Fibroblast of skin of right biceps (primary cell): ENCODE results near the gene ADCY9.
"Not testable (repeated sequence)": the region's sequence is repeated elsewhere in the genome, so short reads cannot be mapped to it uniquely, and the experiment has no call there.

Experiments
- DNase-seq: peaks from one replicate; pipeline ENCODE4 v3.0.0-alpha.2; 2013

The ADCY9 gene

DNA sequence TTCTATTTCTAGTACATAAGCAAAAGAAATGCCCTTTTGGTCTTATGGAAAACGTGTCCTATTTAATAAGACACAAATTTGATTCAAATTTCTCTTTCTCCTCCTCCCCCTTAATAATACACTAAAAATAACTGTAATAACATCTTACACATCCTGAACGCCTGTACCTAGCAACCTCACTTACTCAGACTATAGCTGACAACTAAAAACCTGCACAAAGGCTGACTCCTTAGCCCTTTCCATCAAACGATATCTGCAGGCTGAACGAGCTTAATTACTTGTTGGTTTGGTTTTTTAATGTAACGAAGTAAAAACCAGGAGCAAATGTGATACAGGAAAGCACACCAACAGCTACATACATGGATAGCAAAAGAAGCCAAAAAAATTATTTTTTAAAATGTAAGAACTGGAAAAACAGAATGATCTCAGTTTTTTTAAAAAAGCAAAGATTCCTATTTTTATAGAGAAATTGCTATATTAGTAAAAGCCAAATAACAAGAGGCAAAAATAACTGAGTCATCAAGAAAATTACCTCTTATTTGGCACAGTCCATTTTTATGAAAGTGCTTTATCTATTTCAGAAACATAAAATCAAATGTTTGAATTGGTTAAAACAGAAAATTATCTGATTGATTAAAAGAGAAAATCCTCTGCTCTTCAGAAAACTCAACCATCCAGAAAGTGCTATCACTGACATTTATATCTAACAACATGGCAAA, 23.5 kb downstream of the ADCY9 start:
- DNase-seq, result no peak

DNA sequence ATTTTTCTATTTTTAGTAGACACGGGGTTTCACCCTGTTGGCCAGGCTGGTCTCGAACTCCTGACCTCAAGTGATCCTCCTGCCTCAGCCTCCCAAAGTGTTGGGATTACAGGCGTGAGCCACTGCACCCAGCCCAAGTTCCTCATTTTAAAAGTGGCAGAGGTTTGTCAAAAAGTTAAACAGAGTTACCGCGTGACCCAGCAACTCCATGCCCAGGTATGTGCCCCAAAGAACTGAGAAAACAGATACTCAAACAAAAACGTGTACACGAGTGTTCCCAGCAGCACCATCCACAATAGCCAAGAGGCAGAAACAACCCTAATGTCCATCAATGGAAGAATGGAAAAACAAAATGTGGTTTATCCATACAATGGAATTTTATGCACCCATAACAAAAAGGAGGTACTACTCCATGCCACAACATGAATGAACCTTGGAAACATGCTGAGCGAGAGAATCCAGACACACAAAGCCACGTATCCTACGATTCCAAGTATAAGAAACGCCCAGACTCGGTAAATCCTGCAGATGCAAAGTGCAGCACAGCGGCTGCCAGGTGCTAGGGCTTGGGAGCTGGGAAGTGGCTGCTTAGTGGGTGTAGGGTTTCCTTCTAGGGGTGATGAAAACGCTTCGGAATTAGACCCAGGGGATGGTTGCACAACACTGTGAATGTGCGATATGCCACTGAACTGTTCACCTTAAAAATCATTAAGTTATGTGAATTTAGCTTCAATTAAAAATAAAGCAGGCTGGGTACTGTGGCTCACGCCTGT, 24.8 kb downstream of the ADCY9 start:
- DNase-seq, result no peak

DNA sequence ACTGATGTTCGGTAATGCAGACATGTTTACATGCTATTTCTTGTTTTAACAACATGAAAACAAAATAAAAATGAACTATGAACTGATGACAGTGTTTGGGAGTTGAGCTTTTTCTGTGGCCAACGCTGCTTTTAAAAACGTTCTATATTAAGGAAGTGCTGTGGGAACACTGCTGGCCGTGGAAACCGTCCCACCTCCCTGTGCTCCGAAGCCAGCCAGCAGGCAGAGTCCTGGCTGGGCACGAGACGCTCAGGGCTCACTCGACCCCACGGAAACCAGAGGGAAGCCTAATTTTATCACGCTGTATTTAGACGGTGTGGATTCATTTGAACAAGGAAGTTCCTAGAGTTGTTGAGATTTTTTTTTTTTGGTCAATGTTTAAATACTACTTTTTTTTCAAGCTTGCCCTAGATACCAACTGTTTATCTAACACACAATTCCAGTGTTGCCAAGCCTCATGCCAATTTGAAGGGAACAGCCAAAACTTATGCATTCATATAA, 25.8 kb downstream of the ADCY9 start:
- no peak for DNase-seq

DNA sequence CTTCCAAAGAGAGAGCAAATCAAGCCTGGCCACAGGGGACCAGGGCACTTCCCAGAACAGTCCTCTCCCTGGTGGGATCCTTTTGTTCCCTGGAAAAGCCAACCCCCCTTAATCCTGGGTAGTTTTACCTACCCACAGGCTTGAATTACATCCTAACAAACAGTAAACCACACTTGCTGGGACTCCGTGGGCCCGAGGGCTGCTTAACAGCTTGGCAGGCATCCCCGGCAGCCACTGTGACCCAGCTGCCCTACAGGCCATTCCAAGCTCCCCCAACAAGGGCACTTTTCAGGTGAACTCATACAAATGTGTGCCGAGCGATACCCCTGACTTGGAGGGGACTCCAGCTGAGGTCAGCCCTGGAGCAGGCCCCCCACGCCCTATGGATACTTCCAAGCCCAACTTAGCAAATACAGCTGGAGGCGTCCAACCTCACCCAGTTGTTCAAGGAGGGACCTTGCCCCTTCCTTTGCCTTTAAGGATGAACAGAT, 26.4 kb downstream of the ADCY9 start:
- DNase-seq, result no peak

DNA sequence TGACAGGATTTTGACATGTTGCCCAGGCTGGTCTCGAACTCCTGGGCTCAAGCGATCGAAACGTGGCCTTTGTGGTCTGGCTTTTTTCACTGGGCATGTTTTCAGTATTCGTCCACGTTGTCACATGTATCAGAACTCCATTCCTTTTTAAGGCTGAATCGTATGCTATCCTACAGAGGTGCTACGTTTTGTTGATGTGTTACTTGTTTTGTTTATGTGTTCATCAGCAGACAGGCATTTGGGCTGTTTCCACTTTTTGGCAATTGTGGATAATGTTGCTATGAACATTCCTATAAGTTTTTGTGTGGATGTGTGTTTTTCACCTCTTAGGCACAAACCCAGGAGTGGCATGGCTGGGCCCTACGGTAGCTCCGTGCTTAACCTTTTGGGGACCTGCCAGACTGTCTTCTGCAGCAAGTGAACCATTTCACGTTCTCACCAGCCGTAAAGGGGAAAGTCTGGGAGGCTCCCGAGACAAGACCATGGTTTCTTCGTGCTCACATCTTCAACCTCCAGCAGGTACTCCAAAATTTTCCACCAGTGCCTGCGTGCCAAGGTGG, 26.9 kb downstream of the ADCY9 start:
- DNase-seq, result no peak

DNA sequence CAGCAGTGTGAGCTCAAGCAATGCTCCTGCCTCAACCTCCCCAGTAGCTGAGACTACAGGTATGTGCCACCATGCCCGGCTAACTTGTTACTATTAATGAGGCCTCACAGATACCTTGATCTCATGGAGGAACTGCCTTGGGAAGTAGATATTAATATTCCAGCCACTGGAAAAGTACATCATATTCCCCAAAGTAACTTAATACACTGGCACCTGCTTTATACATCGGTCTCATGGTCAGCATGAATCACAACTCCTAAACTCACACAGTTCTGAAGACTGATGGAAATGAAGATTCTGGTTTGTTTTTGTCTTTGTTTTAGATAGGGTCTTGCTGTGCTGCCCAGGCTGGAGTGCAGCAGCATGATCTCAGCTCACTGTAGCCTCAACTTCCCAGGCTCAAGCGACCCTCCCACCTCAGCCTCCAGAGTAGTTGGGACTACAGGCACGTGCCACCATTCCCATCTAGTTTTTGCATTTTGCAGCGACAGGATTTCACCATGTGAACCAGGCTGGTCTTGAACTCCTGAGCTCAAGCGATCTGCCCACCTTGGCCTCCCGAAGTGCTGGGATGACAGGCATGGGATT, 28.2 kb downstream of the ADCY9 start:
- no peak for DNase-seq

DNA sequence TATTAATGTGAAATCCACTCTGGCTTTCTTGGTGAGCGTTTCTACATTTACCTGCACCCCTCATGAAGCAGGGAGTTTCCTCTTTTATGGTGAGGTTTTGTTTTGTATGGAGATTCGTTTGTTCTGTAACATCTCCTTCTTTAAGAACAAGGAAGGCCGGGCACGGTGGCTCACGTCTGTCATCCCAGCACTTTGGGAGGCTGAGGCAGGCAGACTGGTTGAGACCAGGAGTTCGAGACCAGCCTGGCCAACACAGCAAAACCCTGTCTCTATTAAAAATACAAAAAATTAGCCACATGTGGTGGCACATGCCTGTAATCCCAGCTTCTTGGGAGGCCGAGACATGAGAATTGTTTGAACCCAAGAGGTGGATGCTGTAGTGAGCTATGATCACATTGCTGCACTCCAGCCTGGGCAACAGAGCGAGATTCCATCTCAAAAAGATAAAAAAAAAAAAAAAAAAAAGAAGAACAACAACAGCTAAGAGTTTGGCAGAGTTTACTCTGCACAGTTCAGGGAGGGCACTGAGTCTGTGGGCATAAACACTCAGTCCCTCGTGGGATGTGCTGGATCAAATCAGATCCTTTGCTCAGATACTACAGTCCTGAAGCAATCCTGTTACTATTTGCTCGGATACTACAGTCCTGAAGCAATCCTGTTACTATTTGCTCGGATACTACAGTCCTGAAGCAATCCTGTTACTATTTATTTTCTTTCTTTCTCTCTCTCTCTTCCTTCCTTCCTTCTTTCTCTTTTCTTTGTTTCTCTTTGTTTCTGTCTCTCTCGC, 28.9 kb downstream of the ADCY9 start:
- DNase-seq, result no peak

DNA sequence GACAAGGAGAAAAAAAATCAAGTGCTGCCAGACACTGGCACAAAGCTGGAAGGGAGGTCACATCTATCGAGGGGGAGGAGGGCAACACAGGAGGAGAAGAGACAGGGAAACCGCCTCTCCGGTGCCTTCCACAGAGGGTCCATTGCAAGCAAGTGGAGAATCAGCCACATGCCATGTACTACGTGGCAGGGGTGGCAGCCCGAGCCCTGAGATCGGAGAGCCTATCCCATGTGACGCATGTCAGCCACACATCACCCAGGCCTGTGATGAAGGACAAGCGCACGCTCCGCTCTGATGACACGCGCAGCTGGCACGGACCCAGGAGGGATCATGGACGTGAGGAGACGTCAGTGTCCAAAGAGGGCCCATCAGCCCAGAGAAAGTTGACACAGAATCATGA, 30.1 kb downstream of the ADCY9 start:
- no peak for DNase-seq

DNA sequence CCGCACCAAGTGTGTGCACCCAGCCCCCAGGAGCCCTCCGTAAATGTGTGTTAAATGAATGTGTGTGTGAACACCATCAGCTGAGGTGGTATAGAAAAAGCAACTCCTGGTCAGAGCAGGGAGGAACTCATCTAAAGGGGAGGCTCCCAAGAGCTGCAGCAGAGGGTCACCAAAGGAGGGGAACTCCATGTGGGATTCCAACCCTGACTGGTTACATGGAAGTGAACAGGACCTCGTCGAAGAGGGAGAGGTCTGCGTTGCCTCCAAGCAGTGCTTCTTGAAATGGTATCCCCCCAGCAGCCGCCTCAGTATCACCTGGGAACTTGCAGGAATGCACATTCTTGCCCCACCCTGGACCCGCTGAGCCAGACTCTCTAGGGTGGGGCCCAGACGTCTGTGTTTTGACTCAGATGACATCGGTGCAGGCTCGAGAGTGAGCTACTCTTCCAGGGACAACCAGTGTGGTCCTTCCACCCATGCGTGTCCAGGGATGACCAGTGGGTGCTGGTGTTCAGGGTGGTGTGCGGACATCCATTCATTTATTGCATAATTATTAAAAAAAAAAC, 30.8 kb downstream of the ADCY9 start:
- no peak for DNase-seq

DNA sequence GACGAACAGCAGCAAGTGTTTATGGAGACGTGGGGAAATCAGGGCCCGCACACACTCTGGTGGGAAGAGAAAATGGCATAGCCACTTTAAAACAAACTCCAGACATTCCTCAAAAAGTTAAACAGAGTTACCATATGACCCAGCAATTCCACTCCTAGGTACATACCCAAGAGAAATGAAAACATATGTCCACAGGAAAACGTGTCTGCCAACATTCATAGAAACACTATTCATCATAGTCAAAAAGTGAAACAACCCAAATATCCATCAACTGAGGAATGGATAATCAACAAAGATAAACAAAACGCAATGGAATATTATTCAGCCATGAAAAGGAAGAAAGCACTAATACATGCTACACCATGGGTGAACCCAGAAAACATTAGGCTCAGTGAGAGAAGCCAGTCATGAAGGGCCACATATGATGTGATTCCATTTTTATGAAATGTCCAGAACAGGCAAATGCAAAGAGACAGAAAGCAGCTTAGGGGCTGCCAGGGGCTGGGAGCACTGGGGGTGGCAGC, 32.8 kb downstream of the ADCY9 start:
- no peak for DNase-seq

DNA sequence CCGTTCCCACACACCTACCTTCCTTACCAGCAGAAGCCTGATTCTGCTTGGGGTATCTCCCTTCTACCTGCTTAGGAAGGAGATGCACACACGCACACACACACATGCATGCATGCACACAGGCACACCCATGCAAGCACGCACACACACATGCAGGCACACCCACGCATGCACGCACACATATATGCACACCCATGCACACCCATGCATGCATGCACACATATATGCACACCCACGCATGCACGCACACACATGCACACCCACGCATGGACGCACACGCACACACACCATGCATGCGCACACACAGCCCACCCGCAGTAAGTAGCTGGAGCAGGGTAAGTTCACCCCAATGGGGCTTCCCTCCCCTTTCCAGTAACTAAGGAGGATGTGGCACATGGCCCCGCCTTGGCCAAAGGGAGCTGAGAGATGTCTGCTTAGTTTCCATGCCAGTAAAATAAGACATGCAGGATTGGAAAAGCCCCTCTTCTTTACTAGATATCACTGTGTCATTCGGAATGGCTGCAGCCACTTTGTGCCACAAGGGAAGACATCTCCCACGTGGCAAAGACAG, 33.7 kb downstream of the ADCY9 start:
- no peak for DNase-seq

DNA sequence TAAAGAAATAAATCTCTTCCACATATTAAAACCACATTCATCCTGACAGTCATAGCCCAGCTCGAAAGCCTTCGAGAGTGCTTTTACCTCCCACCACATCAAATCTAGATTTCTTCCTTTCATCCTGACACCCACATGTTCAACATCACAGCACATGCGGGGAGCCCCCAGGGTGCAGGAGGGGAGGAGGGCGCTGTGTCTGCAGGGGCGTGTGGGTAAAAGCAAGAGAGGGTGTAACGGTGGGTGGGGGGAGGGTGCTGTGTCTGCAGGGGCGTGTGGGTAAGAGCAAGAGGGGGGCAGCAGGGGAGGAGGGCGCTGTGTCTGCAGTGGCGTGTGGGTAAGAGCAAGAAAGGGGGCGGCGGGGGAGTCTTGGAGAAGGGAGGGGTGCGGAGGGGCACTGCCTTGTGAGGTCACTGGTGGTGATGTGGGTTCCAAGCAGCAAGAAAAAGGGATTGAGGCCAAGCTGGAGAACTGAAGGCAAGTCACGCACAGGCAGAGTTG, 34.7 kb downstream of the ADCY9 start:
- DNase-seq, result peak; percentile 43

DNA sequence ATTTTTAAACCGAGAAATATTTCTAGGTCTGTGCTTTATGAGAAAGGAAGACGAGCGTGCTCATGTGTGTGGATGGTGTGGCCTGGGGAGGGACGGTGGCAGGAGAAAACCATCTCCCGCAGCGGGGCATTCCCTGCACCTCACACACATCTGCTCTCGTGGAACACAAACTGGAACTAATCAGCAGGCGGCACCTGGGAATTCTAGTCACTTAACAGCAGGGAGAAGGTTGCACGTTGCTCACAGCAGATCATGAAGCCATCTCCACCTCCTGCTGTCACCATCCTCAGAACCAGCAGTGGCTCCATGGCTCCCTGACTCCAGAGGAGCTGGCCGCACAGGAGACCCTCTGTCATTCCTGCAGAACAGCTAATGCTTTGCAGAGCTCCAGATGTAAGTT, 35.2 kb downstream of the ADCY9 start:
- no peak for DNase-seq

DNA sequence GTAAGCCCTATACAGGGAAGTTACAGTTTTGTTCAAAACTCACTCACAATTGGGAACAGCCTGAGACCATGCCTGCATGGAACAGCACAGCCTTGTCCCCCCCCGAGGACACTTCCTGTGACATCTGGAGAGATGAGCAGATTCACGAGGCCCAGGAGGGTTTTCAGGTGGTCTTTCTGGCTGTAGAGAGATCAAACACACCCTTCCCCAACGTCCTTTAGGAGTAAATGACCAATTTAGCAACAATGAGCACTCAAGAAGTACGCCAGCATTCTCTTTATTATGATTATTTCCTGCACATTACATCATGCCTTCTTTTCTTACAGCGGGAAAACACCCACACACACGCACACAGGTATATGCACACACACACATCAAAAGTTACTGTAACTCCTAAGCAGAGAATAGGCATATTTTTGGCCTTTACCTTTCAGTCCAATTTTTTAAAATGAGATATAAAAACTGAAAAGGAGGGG, 39.0 kb downstream of the ADCY9 start:
- DNase-seq, result no peak

DNA sequence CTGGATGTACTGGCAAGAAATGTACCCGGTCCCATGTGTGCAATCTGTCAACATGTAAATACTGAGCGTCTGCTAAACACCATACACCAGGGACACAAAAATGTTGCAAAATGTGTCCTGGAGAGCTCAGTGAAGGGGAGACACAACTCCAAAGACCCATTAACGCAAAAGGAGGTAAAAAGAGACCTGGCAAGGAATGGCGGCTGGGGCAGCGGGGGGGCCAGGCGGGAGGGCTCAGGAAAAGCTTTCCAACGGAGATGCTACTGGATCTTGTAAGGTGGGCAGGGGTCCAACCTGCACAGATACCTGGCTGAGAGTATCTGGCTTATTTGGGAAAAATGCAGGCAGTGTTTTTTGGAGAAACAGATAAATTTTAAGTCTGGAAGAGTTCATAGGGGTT, 40.7 kb downstream of the ADCY9 start:
- DNase-seq, result no peak

DNA sequence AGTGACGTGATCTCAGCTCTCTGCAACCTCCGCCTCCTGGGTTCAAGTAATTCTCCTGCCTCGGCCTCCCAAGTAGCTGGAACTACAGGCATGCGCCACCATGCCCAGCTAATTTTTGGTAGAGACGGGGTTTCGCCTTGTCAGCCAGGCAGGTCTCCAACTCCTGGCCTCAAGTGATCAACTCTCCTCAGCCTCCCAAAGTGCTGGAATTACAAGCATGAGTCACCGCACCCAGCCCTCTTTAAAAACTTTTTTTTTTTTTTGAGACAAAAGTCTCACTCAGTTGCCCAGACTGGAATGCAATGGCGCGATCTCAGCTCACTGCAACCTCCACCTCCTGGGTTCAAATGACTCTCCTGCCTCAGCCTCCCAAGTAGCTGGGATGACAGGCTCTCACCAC, 43.1 kb downstream of the ADCY9 start:
- not testable (repeated sequence) for DNase-seq

DNA sequence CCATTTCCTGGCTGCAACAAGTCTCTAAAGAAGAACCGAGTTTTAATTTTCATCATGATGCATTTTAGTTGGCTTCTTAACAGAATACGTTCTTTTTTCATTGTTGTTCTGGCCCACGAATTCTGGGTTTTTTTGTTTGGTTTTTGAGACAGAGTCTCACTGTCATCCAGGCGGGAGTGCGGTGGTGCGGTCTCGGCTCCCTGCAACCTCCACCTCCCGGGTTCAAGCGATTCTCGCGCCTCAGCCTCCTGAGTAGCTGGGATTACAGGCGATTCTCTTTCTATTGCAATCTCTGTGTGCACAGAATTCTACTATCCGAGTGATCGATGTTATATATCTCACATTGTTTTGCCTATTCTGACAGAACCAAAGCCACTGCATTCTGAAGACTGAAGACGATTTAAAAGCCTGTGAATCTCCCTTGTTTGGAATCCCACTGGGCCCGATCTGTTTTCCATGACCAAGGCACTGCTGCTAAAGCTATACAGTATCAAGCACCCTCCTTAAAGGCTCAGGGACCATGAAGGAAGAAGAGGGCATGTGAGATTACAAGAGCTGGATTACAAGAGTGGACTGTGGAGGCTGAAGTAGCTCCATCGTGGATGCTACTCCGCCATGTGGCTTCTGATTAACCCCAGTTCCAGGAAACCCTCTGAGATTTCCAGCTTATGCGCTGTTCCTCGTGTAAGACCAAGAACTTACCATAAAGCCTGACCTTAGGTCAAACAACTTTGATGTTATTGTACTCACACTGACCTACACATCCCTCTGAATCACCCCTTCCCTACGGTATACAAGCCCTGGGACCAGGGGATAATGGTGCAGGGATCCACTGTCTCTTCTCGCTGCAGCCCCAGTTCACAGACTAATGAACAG, 44.3 kb downstream of the ADCY9 start:
- no peak for DNase-seq

DNA sequence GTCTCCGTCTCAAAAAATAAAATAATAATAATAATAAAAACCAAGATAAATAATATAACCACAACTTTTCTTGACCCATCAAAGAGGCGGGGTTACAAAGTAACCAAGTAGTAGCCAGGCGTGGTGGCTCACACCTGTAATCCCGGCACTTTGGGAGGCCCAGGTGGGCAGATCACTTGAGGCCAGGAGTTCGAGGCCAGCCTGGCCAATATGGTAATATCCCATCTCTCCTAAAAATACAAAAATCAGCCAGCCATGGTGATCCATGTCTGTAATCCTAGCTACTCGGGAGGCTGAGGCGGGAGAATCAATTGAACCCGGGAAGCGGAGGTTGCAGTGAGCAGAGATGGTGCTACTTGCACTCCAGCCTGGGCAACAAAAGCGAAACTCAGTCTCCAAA, 45.3 kb downstream of the ADCY9 start:
- no peak for DNase-seq

DNA sequence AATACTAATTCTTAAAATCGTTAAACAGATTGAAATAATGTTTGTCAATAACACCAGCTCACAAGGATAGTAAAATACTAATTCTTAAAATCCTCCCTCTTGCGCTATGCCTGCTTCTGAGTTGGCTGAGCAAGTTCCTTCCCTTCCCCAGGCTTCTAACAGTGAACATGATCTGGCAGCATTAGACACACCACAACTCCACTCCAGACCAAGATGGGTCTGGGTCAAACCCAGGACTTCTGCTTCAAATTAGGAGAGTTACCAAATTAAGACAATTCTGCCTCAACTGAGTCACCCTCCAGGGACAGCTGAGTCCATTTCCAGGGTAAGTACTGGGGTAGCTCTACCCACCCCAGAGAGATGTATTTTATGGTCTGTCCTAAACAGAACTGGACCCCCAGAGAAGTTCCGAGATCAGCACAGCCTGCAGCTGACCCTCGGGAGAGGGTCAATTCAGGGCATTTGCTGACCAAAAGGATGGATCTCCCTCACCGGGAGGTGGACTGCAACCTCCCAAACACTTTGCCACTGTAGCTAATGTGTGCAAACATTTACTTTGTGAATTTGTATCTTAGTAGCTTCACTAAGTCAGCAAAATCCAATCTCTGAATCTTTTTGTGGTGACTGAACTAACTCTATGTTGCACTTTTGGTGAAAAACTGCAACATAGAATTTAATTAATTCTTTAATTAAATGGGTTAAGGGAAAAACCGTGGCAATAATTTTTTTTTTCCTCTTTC, 48.8 kb downstream of the ADCY9 start:
- DNase-seq, result peak; percentile 54

DNA sequence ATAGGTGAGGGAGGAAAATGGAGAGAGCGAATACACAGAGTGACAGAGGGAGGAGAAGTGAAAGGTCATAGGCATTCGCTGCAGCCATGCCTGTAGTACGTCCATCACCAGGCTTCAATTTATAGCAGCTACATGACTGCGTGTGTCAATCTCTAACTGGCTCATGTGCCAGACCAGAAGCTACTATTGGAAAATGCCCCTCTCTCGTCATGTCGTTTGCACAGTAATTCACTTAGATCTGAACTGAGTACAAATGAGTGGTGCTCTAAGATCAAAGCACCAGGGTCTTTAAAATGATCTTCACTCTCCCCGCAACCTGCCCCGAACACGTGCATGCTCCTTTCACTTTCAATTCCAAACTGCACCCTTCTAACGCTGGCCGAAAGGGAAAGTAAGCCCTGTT, 51.3 kb downstream of the ADCY9 start:
- no peak for DNase-seq
